ENCODE results near the gene ABCA3.

Gene ABCA3

GRCh38 chr16:2280461-2280860 is 60.1 kb downstream of the ABCA3 start:
- Histone ChIP-seq H3K36me3 (ENCODE audit: control insufficient read depth, insufficient read depth, low read length) (no peaks in the 10 kb centered on the region; the same call in 1 of the 2 replicates), H3K27me3 (replicated peaks; ENCODE audit: control insufficient read depth, insufficient read depth, low read length) (no peaks in the 10 kb centered on the region), H3K4me3 (replicated peaks; ENCODE audit: low read depth, low read length) (no peak overlapping the region)
- TF ChIP-seq CTCF (IDR thresholded peaks at IDR 0.05; ENCODE audit: insufficient read depth, low read length, poor library complexity, severe bottlenecking), result no peak
- DNase-seq (ENCODE audit: extremely low read depth, insufficient read length), result no peak

GRCh38 chr16:2278956-2279800 is 61.4 kb downstream of the ABCA3 start:
- TF ChIP-seq CTCF (IDR thresholded peaks at IDR 0.05; ENCODE audit: insufficient read depth, low read length, poor library complexity, severe bottlenecking), result no peak
- H3K4me3 ChIP-seq (replicated peaks; ENCODE audit: low read depth, low read length), result no peak overlapping the region
- no peak for DNase-seq (ENCODE audit: extremely low read depth, insufficient read length)
- no peaks in the 10 kb centered on the region; the same call in 1 of the 2 replicates for H3K36me3 ChIP-seq (ENCODE audit: control insufficient read depth, insufficient read depth, low read length)
- no peaks in the 10 kb centered on the region for H3K27me3 ChIP-seq (replicated peaks; ENCODE audit: control insufficient read depth, insufficient read depth, low read length)

- TF ChIP-seq CTCF (IDR thresholded peaks at IDR 0.05; ENCODE audit: insufficient read depth, low read length, poor library complexity, severe bottlenecking), result no peak
- H3K27me3 ChIP-seq (replicated peaks; ENCODE audit: control insufficient read depth, insufficient read depth, low read length), result no peaks in the 10 kb centered on the region
- DNase-seq (ENCODE audit: extremely low read depth, insufficient read length), result no peak
- no peaks in the 10 kb centered on the region; the same call in 1 of the 2 replicates for H3K36me3 ChIP-seq (ENCODE audit: control insufficient read depth, insufficient read depth, low read length)
- no peak overlapping the region for H3K4me3 ChIP-seq (replicated peaks; ENCODE audit: low read depth, low read length)
Measured at GRCh38 chr16:2278272-2278608, 62.3 kb downstream of the ABCA3 start.

GRCh38 chr16:2277466-2278271 is 62.9 kb downstream of the ABCA3 start:
- Histone ChIP-seq H3K36me3 (ENCODE audit: control insufficient read depth, insufficient read depth, low read length) (no peaks in the 10 kb centered on the region; the same call in 1 of the 2 replicates), H3K4me3 (replicated peaks; ENCODE audit: low read depth, low read length) (no peak overlapping the region), H3K27me3 (replicated peaks; ENCODE audit: control insufficient read depth, insufficient read depth, low read length) (no peaks in the 10 kb centered on the region)
- DNase-seq (ENCODE audit: extremely low read depth, insufficient read length), result no peak
- no peak for TF ChIP-seq CTCF (IDR thresholded peaks at IDR 0.05; ENCODE audit: insufficient read depth, low read length, poor library complexity, severe bottlenecking)

- no peak for DNase-seq (ENCODE audit: extremely low read depth, insufficient read length)
Measured at GRCh38 chr16:2276368-2277195, 63.9 kb downstream of the ABCA3 start.

More at GRCh38 chr16:2276368-2277195, 63.9 kb downstream of the ABCA3 start:
- H3K27me3 ChIP-seq (replicated peaks; ENCODE audit: control insufficient read depth, insufficient read depth, low read length), result no peaks in the 10 kb centered on the region
- no peaks in the 10 kb centered on the region; the same call in 1 of the 2 replicates for H3K36me3 ChIP-seq (ENCODE audit: control insufficient read depth, insufficient read depth, low read length)
- no peak overlapping the region for H3K4me3 ChIP-seq (replicated peaks; ENCODE audit: low read depth, low read length)
- TF ChIP-seq CTCF (IDR thresholded peaks at IDR 0.05; ENCODE audit: insufficient read depth, low read length, poor library complexity, severe bottlenecking), result no peak

Data from GM06990 (cell line).